Measurements from ENCODE around the gene LAYN.
A peak's percentile ranks its signal among the peaks of the same experiment; 100 is the strongest.

- TF ChIP-seq CTCF (IDR thresholded peaks at IDR 0.05) (no peak), POLR2A (IDR thresholded peaks at IDR 0.05) (no peak), EP300 (IDR thresholded peaks at IDR 0.05; ENCODE audit: low read depth) (no peak), POLR2AphosphoS5 (IDR thresholded peaks at IDR 0.05) (peak; percentile 39 to 49 (median 44))
Measured at GRCh38 chr11:111557425-111558111, 17.0 kb downstream of the LAYN start.
